GM12873 (cell line): ENCODE measurements around the gene INAFM2.
A peak's percentile ranks its signal among the peaks of the same experiment; 100 is the strongest.

Experiments
- CTCF ChIP-seq: IDR thresholded peaks from 2 replicates; pipeline ENCODE4 v1.5.1; 2012; ENCODE audit warnings: low read depth, mild to moderate bottlenecking, moderate library complexity, low read length, control low read depth; ENCODE audit not compliant: insufficient read depth; ENCODE audit errors: missing control alignments

INAFM2 gene

DNA sequence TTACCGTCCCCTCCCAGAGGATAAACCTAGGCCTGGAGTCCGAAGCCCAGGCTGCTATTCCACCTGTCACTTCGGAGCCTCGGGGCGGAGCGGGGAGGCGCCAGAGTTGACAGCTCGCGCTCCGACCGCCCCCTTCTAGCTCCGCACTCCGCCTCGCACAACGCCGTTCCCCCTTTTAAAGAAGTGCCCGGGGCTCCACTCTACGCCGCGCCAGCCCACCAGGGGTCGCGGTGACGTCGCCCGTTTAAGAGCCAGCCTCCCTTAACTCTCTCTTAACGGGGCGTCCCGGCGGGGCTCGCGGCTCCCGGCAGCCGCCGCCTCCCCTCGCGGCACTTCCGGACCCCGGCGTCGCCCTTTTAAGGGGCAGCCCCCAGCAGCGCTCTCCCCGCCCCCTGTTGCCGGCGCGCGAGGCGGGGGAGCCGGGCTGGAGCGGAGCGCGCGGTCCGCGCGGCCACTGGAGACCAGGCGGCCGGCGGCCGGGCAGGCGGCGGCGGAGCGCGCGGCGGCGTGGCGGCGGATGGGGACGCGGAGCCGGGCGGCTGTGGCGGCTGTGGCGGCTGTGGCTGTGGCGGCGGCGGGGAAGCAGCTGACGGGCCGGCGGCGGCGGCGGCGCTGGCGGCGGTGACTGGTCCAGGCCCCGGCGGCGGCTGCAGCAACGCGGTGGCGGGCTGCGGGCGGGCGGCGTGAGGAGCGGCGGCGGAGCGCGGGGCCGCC is at the start of gene INAFM2:
Gene INAFM2 (plus strand): TSS at position 454 of the 714 bp plus-strand sequence. CDS start 364 bp downstream, outside the sequence.
- peak; percentile 52 for TF ChIP-seq CTCF

DNA sequence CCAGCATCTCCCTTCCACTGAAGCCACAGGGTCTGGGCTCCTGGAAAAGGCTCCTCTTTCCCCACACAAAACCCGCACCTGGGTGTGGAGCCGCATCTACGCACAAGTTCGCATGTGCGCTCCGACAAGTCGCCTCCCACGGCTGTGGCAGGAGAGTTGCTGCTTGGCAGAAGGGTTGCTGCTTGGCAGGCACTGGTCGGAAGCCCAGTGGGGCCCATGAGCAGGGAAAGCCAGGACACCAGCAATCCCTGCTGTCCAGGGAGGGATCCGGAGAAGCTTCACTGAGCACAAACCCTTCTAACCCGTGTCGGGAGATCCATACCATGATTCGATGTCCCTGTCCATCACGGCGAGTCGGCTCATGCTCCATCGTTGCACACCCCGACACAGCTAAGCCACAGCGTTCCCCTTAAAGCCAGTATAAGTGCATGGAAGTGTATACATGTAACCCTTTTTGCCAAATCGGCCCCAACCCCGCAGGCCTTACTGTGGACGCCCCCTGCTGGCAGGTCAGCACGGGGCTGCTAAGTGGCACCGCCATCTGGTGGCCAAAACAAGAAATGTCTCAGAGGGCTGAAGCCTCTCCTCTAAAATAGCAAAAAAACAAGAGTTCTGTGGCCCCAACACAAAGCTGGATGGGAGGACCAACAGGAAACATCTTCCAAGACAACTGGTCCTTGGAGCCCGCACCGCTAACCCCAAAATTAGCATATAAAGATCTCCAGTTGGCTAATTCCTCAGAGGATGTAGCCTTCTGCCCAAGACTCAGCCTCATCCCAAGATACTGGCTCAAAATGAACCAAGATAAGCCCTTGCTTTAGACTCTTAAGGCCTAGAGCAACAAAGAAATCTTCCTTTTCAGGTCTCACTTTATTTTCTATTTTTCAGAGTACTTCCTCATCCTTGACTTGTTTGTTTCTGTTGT is 48.9 kb upstream of the INAFM2 start:
- TF ChIP-seq CTCF: peak; percentile 100

GRCh38 chr15:40275523-40275922 is 48.0 kb upstream of the INAFM2 start:
- TF ChIP-seq CTCF: no peak

- TF ChIP-seq CTCF: no peak
Observed at GRCh38 chr15:40275954-40276353, 47.5 kb upstream of the INAFM2 start.

- no peak for TF ChIP-seq CTCF
Observed at GRCh38 chr15:40276927-40277326, 46.6 kb upstream of the INAFM2 start.

DNA sequence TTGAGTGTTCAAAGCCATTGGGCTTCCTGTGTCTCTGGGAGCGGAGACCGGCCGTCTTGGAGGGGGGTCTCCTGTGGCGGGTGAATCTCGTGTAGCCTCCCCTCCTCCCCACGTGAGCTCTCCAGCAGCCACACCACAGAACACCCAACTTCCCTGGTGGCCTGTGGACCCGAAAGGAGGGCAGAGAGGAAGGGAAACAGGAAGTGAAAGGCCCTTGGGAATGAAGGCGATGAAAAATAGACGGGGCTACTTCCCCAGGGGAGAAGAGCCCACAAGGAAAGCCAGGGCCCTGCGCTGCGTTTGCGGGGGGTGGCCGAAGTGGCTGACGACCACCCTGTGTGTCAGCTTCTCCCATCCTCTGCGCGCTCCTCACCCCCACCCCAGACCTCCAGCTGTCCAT is 46.0 kb upstream of the INAFM2 start:
- TF ChIP-seq CTCF: no peak

DNA sequence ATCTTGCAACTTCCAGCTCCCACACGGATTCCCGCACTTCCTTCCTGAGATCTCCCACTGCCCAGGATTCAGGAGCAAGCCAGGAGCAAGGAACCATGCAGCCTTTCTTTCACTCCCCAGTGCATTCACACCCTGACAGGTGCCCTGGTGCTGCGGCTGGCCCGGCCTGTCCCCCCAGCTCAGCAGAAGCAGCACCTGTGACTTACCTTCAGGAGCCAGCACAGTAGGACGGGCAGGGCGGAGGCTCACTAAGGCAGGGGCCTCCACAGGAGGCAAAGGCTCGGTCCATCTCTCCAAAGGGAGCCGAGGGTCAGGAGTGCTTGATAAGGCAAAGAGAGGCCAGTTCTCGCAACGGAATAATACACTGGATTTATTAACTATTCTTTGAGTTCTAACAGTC is 45.5 kb upstream of the INAFM2 start:
- TF ChIP-seq CTCF: no peak
